Loucy (cell line): ENCODE results near the gene NIPAL4.

Source experiments
- H2AFZ ChIP-seq: fragments of 200-600 bp; sonication (generic); 2 replicates; pipeline ENCODE4 v1.6.0; 2016; ENCODE audit warnings: antibody characterized with exemption, mild to moderate bottlenecking, low read length, moderate library complexity
- H3F3A ChIP-seq: fragments of 200-600 bp; 2 replicates; pipeline ENCODE4 v1.6.0; 2016; ENCODE audit warnings: antibody characterized with exemption, low read depth, mild to moderate bottlenecking
- H3K27me3 ChIP-seq: fragments of 200-600 bp; sonication (generic); 2 replicates; pipeline ENCODE4 v1.6.1; 2014; ENCODE audit warnings: low read length, mild to moderate bottlenecking; ENCODE audit not compliant: insufficient read depth, poor library complexity, severe bottlenecking
- H3K36me3 ChIP-seq: fragments of 200-600 bp; sonication (generic); 2 replicates; pipeline ENCODE4 v1.6.1; 2016; ENCODE audit warnings: low read length; ENCODE audit not compliant: insufficient read depth
- H3K4me1 ChIP-seq: fragments of 200-600 bp; sonication (generic); 2 replicates; pipeline ENCODE4 v1.5.1; 2014; ENCODE audit warnings: low read length, mild to moderate bottlenecking; ENCODE audit not compliant: insufficient read depth, poor library complexity, severe bottlenecking
- H3K4me2 ChIP-seq: fragments of 200-600 bp; sonication (generic); 2 replicates; pipeline ENCODE4 v1.6.0; 2014; ENCODE audit warnings: antibody characterized with exemption, low read length, low read depth, mild to moderate bottlenecking; ENCODE audit not compliant: poor library complexity, severe bottlenecking
- H3K4me3 ChIP-seq: fragments of 200-600 bp; sonication (generic); 2 replicates; pipeline ENCODE4 v1.5.1; 2014; ENCODE audit warnings: low read length, mild to moderate bottlenecking, mixed read lengths; ENCODE audit not compliant: poor library complexity, severe bottlenecking
- H3K79me2 ChIP-seq: fragments of 200-600 bp; sonication (generic); 2 replicates; pipeline ENCODE4 v1.6.1; 2014; ENCODE audit warnings: low read length; ENCODE audit not compliant: insufficient read depth
- H3K9ac ChIP-seq: fragments of 200-600 bp; sonication (generic); 2 replicates; pipeline ENCODE4 v1.6.0; 2014; ENCODE audit warnings: mild to moderate bottlenecking, low read depth, low read length, moderate library complexity; ENCODE audit not compliant: poor library complexity, severe bottlenecking
- H3K9me2 ChIP-seq: fragments of 200-600 bp; sonication (generic); replicated peaks from 2 replicates; pipeline ENCODE4 v1.6.1; 2016; ENCODE audit warnings: low read depth, low read length, mixed read lengths
- H3K9me3 ChIP-seq: fragments of 200-600 bp; sonication (generic); 2 replicates; pipeline ENCODE4 v1.6.1; 2014; ENCODE audit warnings: mild to moderate bottlenecking, antibody characterized with exemption, low read length, low read depth; ENCODE audit not compliant: insufficient read depth
- H4K20me1 ChIP-seq: fragments of 200-600 bp; sonication (generic); 2 replicates; pipeline ENCODE4 v1.6.0; 2014; ENCODE audit warnings: antibody characterized with exemption, low read length, mild to moderate bottlenecking; ENCODE audit not compliant: insufficient read depth, poor library complexity, severe bottlenecking
- EZH2phosphoT487 ChIP-seq: fragments of 200-600 bp; IDR thresholded peaks from 2 replicates; pipeline ENCODE4 v1.6.1; 2018; ENCODE audit warnings: antibody characterized with exemption, mild to moderate bottlenecking, moderate library complexity, borderline replicate concordance
- TF ChIP-seq, protein P1 (sequence below): fragments of 200-600 bp; sonication (generic); conservative IDR thresholded peaks from 2 replicates; pipeline ENCODE4 v1.5.1; 2014; ENCODE audit warnings: mild to moderate bottlenecking, antibody characterized with exemption, low read length

NIPAL4 gene

DNA sequence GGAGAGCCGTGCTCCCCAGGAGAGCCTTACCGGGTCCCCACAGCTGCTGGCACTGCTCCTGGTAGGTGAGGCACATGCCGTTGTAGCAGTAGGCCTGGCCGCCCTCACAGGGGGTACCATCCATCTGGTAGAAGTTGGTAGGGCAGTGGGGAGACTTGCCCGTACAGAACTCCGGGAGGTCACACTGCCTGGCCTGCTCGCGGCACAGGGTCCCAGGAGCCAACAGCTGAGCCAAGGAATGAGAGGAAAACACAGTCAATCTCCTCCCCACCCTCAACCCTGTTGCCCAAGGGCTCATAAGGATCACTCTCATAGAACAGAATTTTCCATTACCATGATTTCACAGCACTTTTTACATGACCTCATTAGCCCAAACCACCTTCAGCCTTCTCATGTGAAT, 36.9 kb downstream of the NIPAL4 start:
- Histone ChIP-seq H3K36me3 (no peaks in the 10 kb centered on the region), H2AFZ (no peak overlapping the region), H4K20me1 (no peaks in the 10 kb centered on the region), H3K9ac (no peak overlapping the region), H3K4me1 (no peaks in the 10 kb centered on the region), H3K4me2 (no peak overlapping the region), H3K4me3 (no peak overlapping the region), H3K9me3 (no peaks in the 10 kb centered on the region), H3K79me2 (no peaks in the 10 kb centered on the region), H3F3A (no peaks in the 10 kb centered on the region), H3K9me2 (no peaks in the 10 kb centered on the region), H3K27me3 (no peaks in the 10 kb centered on the region)
- TF ChIP-seq, protein P1, sequence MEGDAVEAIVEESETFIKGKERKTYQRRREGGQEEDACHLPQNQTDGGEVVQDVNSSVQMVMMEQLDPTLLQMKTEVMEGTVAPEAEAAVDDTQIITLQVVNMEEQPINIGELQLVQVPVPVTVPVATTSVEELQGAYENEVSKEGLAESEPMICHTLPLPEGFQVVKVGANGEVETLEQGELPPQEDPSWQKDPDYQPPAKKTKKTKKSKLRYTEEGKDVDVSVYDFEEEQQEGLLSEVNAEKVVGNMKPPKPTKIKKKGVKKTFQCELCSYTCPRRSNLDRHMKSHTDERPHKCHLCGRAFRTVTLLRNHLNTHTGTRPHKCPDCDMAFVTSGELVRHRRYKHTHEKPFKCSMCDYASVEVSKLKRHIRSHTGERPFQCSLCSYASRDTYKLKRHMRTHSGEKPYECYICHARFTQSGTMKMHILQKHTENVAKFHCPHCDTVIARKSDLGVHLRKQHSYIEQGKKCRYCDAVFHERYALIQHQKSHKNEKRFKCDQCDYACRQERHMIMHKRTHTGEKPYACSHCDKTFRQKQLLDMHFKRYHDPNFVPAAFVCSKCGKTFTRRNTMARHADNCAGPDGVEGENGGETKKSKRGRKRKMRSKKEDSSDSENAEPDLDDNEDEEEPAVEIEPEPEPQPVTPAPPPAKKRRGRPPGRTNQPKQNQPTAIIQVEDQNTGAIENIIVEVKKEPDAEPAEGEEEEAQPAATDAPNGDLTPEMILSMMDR = no peak
- no peak for TF ChIP-seq EZH2phosphoT487

DNA sequence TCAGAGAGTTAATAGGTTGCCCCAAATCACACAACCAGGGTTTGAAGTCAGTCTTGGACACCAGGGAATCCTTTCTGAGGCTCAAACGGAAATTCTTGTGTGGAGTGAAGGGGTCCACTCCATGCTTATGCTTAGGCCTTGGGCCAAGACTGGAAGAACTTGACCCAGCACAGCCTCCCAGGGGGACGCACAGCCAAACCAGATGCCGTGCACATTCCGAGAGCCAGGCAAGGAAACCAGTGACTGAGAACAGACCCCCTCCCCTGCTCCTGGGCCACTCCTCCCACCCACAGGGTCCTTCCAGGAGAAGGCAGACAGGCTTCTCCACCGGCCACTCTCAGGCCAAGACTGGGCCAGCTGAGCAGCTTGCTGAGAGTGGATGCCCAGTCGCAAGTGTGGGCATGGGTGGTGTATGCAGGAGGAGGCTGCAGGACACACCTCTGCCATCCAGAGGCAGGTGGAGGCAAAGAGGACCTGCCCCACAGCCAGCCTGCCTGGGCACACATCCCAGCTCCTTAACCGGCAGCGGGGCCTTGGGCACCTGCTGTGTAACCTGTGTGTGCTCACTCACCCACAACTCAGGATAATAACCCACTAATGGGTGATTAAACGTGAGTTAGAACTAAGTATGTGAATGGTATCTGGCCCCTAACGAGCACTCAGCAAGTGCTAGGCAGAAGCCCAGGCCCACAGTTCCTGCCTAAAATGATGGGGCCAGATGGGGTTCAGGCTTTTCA, 38.0 kb downstream of the NIPAL4 start:
- Histone ChIP-seq H3K27me3 (no peaks in the 10 kb centered on the region), H3K79me2 (no peaks in the 10 kb centered on the region), H3K9ac (no peak overlapping the region), H3K4me1 (peaks cover 4% of the 10 kb centered on the region), H3F3A (no peaks in the 10 kb centered on the region), H2AFZ (no peak overlapping the region), H3K36me3 (no peaks in the 10 kb centered on the region), H3K9me3 (no peaks in the 10 kb centered on the region), H3K9me2 (no peaks in the 10 kb centered on the region), H4K20me1 (no peaks in the 10 kb centered on the region), H3K4me3 (no peak overlapping the region), H3K4me2 (no peak overlapping the region)
- TF ChIP-seq, protein P1 = no peak
- TF ChIP-seq EZH2phosphoT487 = no peak

DNA sequence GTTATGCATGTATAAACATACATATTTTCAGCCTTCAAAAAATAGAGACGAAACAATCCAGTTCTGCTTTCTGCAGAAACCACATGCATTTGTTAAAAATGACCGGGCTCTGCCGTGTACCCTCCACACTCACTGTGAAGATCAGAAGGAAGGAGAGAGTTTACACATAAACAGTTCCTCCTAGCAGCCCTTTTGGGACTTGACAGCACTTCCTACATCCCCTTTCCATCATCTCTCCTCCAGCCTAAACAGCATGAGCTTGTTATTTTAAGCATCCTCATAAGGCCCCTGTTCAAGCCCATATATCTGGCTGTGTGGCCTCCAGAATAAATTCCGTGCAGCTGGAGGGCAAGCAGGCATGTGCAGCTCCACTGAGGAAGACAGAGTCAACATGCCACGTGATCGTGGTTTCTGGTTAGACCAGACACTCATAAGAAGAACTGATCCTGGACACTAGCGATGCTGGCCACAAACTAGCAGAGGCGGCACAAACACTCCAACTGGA, 42.2 kb downstream of the NIPAL4 start:
- Histone ChIP-seq H3K9me2 (no peaks in the 10 kb centered on the region), H3K36me3 (no peaks in the 10 kb centered on the region), H3K4me1 (peaks cover 4% of the 10 kb centered on the region), H2AFZ (no peak overlapping the region), H4K20me1 (no peaks in the 10 kb centered on the region), H3F3A (no peaks in the 10 kb centered on the region), H3K9ac (no peak overlapping the region), H3K27me3 (no peaks in the 10 kb centered on the region), H3K4me2 (no peak overlapping the region), H3K79me2 (no peaks in the 10 kb centered on the region), H3K4me3 (no peak overlapping the region), H3K9me3 (no peaks in the 10 kb centered on the region)
- TF ChIP-seq, protein P1 = no peak
- no peak for TF ChIP-seq EZH2phosphoT487
